Stomach (tissue), 4 donors: Measurements from ENCODE around the gene LCTL.

ENCODE experiments used
- CTCF ChIP-seq, 7 experiments: fragments of 450-650 bp in 4 of 7; fragments of 200-600 bp in 3 of 7; sonication (generic) in 3 of 7; IDR thresholded peaks; one replicate each; pipeline ENCODE4 v1.5.1; 2016 to 2019; ENCODE audit warnings: antibody characterized with exemption in 7 of 7, control low read depth in 2 of 7, mild to moderate bottlenecking in 1 of 7
- EP300 ChIP-seq: sonication (generic); formaldehyde crosslinking; IDR thresholded peaks from one replicate; pipeline ENCODE4 v1.6.1; 2017; ENCODE audit warnings: antibody characterized with exemption
- POLR2A ChIP-seq, 4 donors: fragments of 450-650 bp; IDR thresholded peaks; one replicate each; pipeline ENCODE4 v1.6.1; 2016; ENCODE audit warnings: antibody characterized with exemption in 4 of 4, control low read depth in 2 of 4, mild to moderate bottlenecking in 1 of 4, moderate library complexity in 1 of 4

GRCh38 chr15:66505818-66506217, 60.0 kb downstream of the LCTL start:
- TF ChIP-seq CTCF (IDR thresholded peaks at IDR 0.05) (no peak), POLR2A (IDR thresholded peaks at IDR 0.05) (no peak), EP300 (no peak)
